Lung (tissue), 12 donors: ENCODE results near the gene HERC4. TPM values are rescaled to one million over a fixed set of nuclear protein-coding genes. Genes with fewer than 3 reads are reported as not detected.

Experiments
- ATAC-seq: fragments of 200-7000 bp; cut with Tn5 transposase; one replicate; pipeline ENCODE4 v1.9.1; 2020; ENCODE audit warnings: moderate number of reproducible peaks; ENCODE audit not compliant: insufficient read depth, low FRiP score
- DNase-seq, 3 donors: peaks; one replicate each; pipeline ENCODE4 v3.0.0-alpha.2; 2013 to 2017
- H3K27ac ChIP-seq, 2 donors: one replicate each; pipeline ENCODE4 v1.5.1; 2013; ENCODE audit warnings: mild to moderate bottlenecking in 2 of 2, moderate library complexity in 2 of 2, control low read depth in 1 of 2, inconsistent platforms in 1 of 2, low read depth in 1 of 2, low read length in 1 of 2
- H3K27me3 ChIP-seq, 3 donors: one replicate each; pipeline ENCODE4 v1.5.1; 2013; ENCODE audit warnings: low read length in 2 of 3; ENCODE audit not compliant: control insufficient read depth in 3 of 3, insufficient read depth in 3 of 3
- H3K36me3 ChIP-seq, 4 donors: one replicate each; pipeline ENCODE4 v1.5.1; 2013; ENCODE audit warnings: low read length in 4 of 4, mild to moderate bottlenecking in 1 of 4, moderate library complexity in 1 of 4; ENCODE audit not compliant: control insufficient read depth in 4 of 4, insufficient read depth in 4 of 4
- H3K4me1 ChIP-seq, 5 donors: one replicate each; pipeline ENCODE4 v1.5.1; 2013; ENCODE audit warnings: low read length in 5 of 5, mild to moderate bottlenecking in 2 of 5, moderate library complexity in 1 of 5; ENCODE audit not compliant: control insufficient read depth in 5 of 5, insufficient read depth in 5 of 5
- H3K4me3 ChIP-seq: one replicate; pipeline ENCODE4 v1.5.1; 2013; ENCODE audit warnings: mild to moderate bottlenecking, control low read depth, moderate library complexity
- H3K9ac ChIP-seq, 2 donors: one replicate each; pipeline ENCODE4 v1.5.1; 2013; ENCODE audit warnings: low read length in 2 of 2, control low read depth in 1 of 2; ENCODE audit not compliant: insufficient read depth in 1 of 2
- H3K9me3 ChIP-seq, 4 donors: one replicate each; pipeline ENCODE4 v1.5.1; 2013; ENCODE audit warnings: low read length in 3 of 4, mild to moderate bottlenecking in 1 of 4, moderate library complexity in 1 of 4; ENCODE audit not compliant: control insufficient read depth in 4 of 4, insufficient read depth in 3 of 4
- WGBS, 2 donors: extraction: QIAGEN DNeasy Blood & Tissue Kit; methylation state at CpG; one replicate each; pipeline ENCODE4 v1.1.7; 2013; 5-methylcytosine and 5-hydroxymethylcytosine counted together
- polyA plus RNA-seq, 2 donors: library from polyadenylated mRNA; stranded (reverse); fragments of 200-250 nt; gene quantifications; one replicate each; pipeline ENCODE4 v1.2.1, GENCODE V29; 2013
- total RNA-seq, 2 donors: library from RNA; depleted of rRNA in 1 of 2; stranded (reverse); fragments of >200 nt in 1 of 2; gene quantifications; one replicate each; pipeline ENCODE4 v1.2.1, GENCODE V29; 2014 to 2021
- TF ChIP-seq, protein P1 (sequence below): IDR thresholded peaks from 2 replicates; pipeline ENCODE4 v1.5.1; 2012; ENCODE audit warnings: mild to moderate bottlenecking; ENCODE audit errors: control extremely low read depth, extremely low read depth
- donor health status: control.
- donor health status: control.
- donor health status: Bipolar disorder and iron deficiency.
- donor health status: healthy.
- donor health status: DM: yes; HTN: yes; CAD: no.

The HERC4 gene
- total and polyA plus RNA-seq, 4 donors, result 16.3 to 162 (median 32.5) TPM

DNA sequence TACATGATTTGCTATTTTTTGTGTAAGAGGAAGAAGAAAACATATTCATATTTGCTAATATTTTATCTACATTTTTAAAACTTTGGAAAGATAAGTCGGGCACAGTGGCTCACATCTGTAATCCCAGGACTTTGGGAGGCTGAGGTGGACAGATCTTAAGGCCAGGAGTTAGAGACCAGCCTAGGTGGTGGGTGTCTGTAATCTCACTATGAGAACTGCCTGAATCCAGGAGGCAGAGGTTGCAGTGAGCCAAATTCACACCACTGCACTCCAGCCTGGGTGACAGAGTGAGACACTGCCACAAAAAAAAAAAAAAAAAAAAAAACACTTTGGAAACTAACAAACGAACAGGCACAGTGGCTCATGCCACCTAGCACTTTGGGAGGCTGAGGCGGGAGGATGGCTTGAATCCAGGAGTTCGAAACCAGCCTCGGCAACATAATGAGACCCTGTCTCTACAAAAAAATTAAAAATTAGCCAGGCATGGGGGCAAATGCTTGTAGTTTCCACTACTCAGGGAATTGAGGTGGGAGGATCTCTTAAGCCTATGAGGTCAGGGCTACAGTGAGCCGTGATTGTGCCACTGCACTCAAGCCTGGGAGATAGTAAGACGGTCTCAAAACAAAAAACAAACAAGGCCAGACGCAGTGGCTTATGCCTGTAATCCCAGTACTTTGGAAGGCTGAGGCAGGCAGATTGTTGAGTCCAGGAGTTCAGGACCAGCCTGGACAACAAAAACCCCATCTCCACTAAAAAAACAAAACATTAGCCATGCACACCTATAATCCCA lies 25.6 kb downstream of the HERC4 start:
- Histone ChIP-seq H3K27me3 (no peaks in the 10 kb centered on the region), H3K4me1 (peaks cover 0 to 2% (median 0%) of the 10 kb centered on the region in 5 donors), H3K9ac (no peak overlapping the region), H3K9me3 (no peaks in the 10 kb centered on the region), H3K4me3 (no peak overlapping the region), H3K36me3 (peaks cover 0 to 3% (median under 1%) of the 10 kb centered on the region in 4 donors), H3K27ac (no peak overlapping the region)
- no peak for DNase-seq
- no peak for ATAC-seq
- TF ChIP-seq, protein P1, sequence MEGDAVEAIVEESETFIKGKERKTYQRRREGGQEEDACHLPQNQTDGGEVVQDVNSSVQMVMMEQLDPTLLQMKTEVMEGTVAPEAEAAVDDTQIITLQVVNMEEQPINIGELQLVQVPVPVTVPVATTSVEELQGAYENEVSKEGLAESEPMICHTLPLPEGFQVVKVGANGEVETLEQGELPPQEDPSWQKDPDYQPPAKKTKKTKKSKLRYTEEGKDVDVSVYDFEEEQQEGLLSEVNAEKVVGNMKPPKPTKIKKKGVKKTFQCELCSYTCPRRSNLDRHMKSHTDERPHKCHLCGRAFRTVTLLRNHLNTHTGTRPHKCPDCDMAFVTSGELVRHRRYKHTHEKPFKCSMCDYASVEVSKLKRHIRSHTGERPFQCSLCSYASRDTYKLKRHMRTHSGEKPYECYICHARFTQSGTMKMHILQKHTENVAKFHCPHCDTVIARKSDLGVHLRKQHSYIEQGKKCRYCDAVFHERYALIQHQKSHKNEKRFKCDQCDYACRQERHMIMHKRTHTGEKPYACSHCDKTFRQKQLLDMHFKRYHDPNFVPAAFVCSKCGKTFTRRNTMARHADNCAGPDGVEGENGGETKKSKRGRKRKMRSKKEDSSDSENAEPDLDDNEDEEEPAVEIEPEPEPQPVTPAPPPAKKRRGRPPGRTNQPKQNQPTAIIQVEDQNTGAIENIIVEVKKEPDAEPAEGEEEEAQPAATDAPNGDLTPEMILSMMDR, result no peak
- 89 to 96% methylated on average over 8 of the region's 8 CpGs for WGBS, 2 donors

DNA sequence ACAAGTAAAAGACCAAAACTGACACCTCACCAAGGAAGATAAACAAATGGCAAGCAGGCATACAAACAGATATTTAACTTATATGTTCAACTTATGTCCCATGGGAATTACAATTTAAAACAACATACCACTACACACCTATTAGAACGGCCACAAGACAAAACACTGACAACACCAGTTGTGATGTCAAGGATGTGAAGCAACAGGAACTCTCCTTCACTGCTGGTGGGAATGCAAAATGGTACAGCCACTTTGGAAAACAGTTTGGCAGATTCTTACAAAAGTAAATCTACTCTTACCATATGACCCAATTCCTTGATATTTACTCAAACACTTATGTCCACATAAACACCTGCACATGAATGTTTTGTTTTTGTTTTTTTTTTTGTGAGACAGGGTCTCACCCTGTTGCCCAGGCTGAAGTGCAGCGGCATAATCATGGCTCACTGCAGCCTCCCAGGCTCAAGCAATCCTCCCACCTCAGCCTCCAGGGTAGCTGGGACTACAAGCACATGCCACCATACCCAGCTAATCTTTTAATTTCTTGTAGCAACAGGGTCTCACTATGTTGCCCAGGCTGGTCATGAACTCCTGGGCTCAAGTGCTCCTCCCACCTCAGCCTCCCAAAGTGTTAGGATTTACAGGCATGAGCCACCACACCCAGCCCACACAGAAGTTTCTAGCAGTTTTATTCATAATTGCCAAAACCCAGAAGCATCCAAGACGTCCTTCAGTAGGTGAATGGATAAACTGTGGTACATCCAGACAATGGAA lies 27.3 kb downstream of the HERC4 start:
- Histone ChIP-seq H3K4me1 (peaks cover 0 to 2% (median 0%) of the 10 kb centered on the region in 5 donors), H3K27me3 (no peaks in the 10 kb centered on the region), H3K9ac (no peak overlapping the region), H3K27ac (no peak overlapping the region), H3K36me3 (peaks cover 0 to 7% (median 4%) of the 10 kb centered on the region in 4 donors), H3K4me3 (no peak overlapping the region), H3K9me3 (no peaks in the 10 kb centered on the region)
- no peak for ATAC-seq
- no peak for DNase-seq
- TF ChIP-seq, protein P1, result no peak
- 75 to 88% methylated on average over 3 of the region's 3 CpGs for WGBS, 2 donors

DNA sequence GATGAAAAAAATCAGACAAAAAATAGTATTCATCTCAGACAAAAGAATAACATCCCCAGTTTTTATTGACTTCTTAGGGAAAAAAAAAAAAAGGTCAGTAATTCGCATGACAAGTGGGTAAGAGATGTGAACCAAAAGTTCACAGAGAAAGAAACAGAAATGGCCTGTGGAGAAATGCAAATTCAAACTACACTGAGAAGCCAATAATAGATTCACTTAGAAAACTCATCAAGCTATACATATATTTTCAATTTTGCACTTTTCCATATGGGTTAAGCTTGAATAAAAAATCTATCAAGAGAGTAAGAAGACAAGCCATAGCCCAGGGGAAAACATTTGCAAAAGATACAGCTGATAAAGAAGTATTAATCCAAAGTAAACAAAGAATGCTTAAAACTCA lies 28.0 kb downstream of the HERC4 start:
- H3K36me3 ChIP-seq, result peaks cover 0 to 7% (median 4%) of the 10 kb centered on the region in 4 donors
- DNase-seq, result no peak
- WGBS, 2 donors, result 94 to 100% methylated on average over 1 of the region's 1 CpG
- no peaks in the 10 kb centered on the region for H3K9me3 ChIP-seq
- ATAC-seq, result no peak
- H3K4me1 ChIP-seq, result peaks cover 0 to 2% (median 0%) of the 10 kb centered on the region in 5 donors
- H3K9ac ChIP-seq, result no peak overlapping the region
- no peak overlapping the region for H3K27ac ChIP-seq
- H3K4me3 ChIP-seq, result no peak overlapping the region
- no peaks in the 10 kb centered on the region for H3K27me3 ChIP-seq
- TF ChIP-seq, protein P1, result no peak
